SK-N-SH treated with all-trans-retinoic acid at 6 μM for 48 hours (cell line): ENCODE results near the gene LRCH3.
A peak's percentile ranks its signal among the peaks of the same experiment; 100 is the strongest.

Source experiments
- ATAC-seq: fragments of 200-7000 bp; cut with Tn5 transposase; 3 replicates; pipeline ENCODE4 v1.9.1; 2020; ENCODE audit warnings: mild to moderate bottlenecking, moderate library complexity
- ARNTL ChIP-seq: fragments of 450-650 bp; formaldehyde crosslinking; IDR thresholded peaks from 2 replicates; pipeline ENCODE4 v1.5.0; 2020; ENCODE audit warnings: low read depth, mild to moderate bottlenecking, moderate library complexity, borderline replicate concordance
- BACH2 ChIP-seq: fragments of 250-450 bp; sonication (Bioruptor Pico); IDR thresholded peaks from 2 replicates; pipeline ENCODE4 v1.9.0; 2021; ENCODE audit warnings: mild to moderate bottlenecking, borderline replicate concordance
- CSDC2 ChIP-seq: fragments of 250-450 bp; sonication (Bioruptor Pico); IDR thresholded peaks from 2 replicates; pipeline ENCODE4 v1.5.0; 2020; ENCODE audit warnings: mild to moderate bottlenecking, moderate library complexity
- ESRRG ChIP-seq: fragments of 250-450 bp; sonication (Bioruptor Pico); IDR thresholded peaks from 2 replicates; pipeline ENCODE4 v1.6.1; 2021; ENCODE audit warnings: mild to moderate bottlenecking
- GLIS3 ChIP-seq: fragments of 250-450 bp; sonication (Bioruptor Pico); IDR thresholded peaks from 2 replicates; pipeline ENCODE4 v1.5.0; 2020; ENCODE audit warnings: mild to moderate bottlenecking, moderate library complexity
- ISL1 ChIP-seq: fragments of 250-450 bp; sonication (Bioruptor Pico); IDR thresholded peaks from 2 replicates; pipeline ENCODE4 v2.1.2; 2022; ENCODE audit warnings: mild to moderate bottlenecking, moderate library complexity
- OSR1 ChIP-seq: fragments of 250-450 bp; sonication (Bioruptor Pico); IDR thresholded peaks from 2 replicates; pipeline ENCODE4 v1.8.0; 2022; ENCODE audit warnings: moderate library complexity, mild to moderate bottlenecking, inconsistent platforms
- PATZ1 ChIP-seq: fragments of 250-450 bp; sonication (Bioruptor Pico); IDR thresholded peaks from 2 replicates; pipeline ENCODE4 v1.8.0; 2020; ENCODE audit warnings: mild to moderate bottlenecking, moderate library complexity, borderline replicate concordance
- POU6F1 ChIP-seq: fragments of 250-450 bp; sonication (Bioruptor Pico); IDR thresholded peaks from 2 replicates; pipeline ENCODE4 v1.8.0; 2021; ENCODE audit warnings: low read depth, mild to moderate bottlenecking, moderate library complexity, borderline replicate concordance
- RARB ChIP-seq: fragments of 250-450 bp; sonication (Bioruptor Pico); IDR thresholded peaks from 2 replicates; pipeline ENCODE4 v1.8.0; 2021; ENCODE audit warnings: mild to moderate bottlenecking, moderate library complexity
- SNAI2 ChIP-seq: fragments of 250-450 bp; sonication (Bioruptor Pico); IDR thresholded peaks from 2 replicates; pipeline ENCODE4 v1.5.0; 2020; ENCODE audit warnings: mild to moderate bottlenecking, moderate library complexity
- TCF4 ChIP-seq: fragments of 250-450 bp; sonication (Bioruptor Pico); IDR thresholded peaks from 2 replicates; pipeline ENCODE4 v1.8.0; 2021; ENCODE audit warnings: mild to moderate bottlenecking, moderate library complexity, borderline replicate concordance
- TOX ChIP-seq: fragments of 250-450 bp; sonication (Bioruptor Pico); IDR thresholded peaks from 2 replicates; pipeline ENCODE4 v1.8.0; 2021; ENCODE audit warnings: mild to moderate bottlenecking, moderate library complexity, borderline replicate concordance
- TSHZ2 ChIP-seq: fragments of 250-450 bp; sonication (Bioruptor Pico); IDR thresholded peaks from 2 replicates; pipeline ENCODE4 v1.5.0; 2020; ENCODE audit warnings: mild to moderate bottlenecking, moderate library complexity
- ZFP3 ChIP-seq: fragments of 250-450 bp; sonication (Bioruptor Pico); IDR thresholded peaks from 2 replicates; pipeline ENCODE4 v1.5.0; 2020; ENCODE audit warnings: mild to moderate bottlenecking, moderate library complexity
- ZNF70 ChIP-seq: fragments of 450-650 bp; formaldehyde crosslinking; IDR thresholded peaks from 2 replicates; pipeline ENCODE4 v1.5.0; 2020; ENCODE audit warnings: mild to moderate bottlenecking, moderate library complexity

LRCH3 gene

GRCh38 chr3:197749601-197750395 is 41.3 kb upstream of the LRCH3 start, which contains the start of gene FYTTD1 (continued):
- TF ChIP-seq POU6F1 (CRISPR knock-in tag) (no peak), TSHZ2 (CRISPR knock-in tag) (peak; percentile 76; the same call in 1 of the 2 replicates)
- TF ChIP-seq, all 23 proteins: peak for 3

GRCh38 chr3:197750396-197750831 is 40.6 kb upstream of the LRCH3 start:
- TF ChIP-seq SNAI2 (CRISPR knock-in tag) (no peak), ESRRG (CRISPR knock-in tag) (no peak), POU6F1 (CRISPR knock-in tag) (no peak), GLIS3 (CRISPR knock-in tag) (no peak), ARNTL (CRISPR knock-in tag) (no peak), TOX (no peak), RARB (CRISPR knock-in tag) (no peak), OSR1 (CRISPR knock-in tag) (no peak), BACH2 (CRISPR knock-in tag) (no peak), CSDC2 (CRISPR knock-in tag) (no peak), ZFP3 (CRISPR knock-in tag) (no peak)
- ATAC-seq, result peak; percentile 77

- peak; percentile 10 for ATAC-seq
Measured at GRCh38 chr3:197750858-197751737, 40.0 kb upstream of the LRCH3 start.

GRCh38 chr3:197752107-197752506 is 38.9 kb upstream of the LRCH3 start:
- TF ChIP-seq TCF4 (CRISPR knock-in tag) (no peak), ISL1 (no peak), BACH2 (CRISPR knock-in tag) (no peak)
- TF ChIP-seq, all 23 proteins: peak for 0
- ATAC-seq, result no peak

More at GRCh38 chr3:197750858-197751737, 40.0 kb upstream of the LRCH3 start:
- TF ChIP-seq PATZ1 (CRISPR knock-in tag) (peak; percentile 43; the same call in 1 of the 2 replicates), ISL1 (no peak), ZNF70 (CRISPR knock-in tag) (no peak)

- no peak for ATAC-seq
- TF ChIP-seq BACH2 (CRISPR knock-in tag) (no peak), ARNTL (CRISPR knock-in tag) (no peak)
Measured at GRCh38 chr3:197753263-197753662, 37.8 kb upstream of the LRCH3 start.
